ENCODE results near the gene PEX16.

The PEX16 gene

DNA sequence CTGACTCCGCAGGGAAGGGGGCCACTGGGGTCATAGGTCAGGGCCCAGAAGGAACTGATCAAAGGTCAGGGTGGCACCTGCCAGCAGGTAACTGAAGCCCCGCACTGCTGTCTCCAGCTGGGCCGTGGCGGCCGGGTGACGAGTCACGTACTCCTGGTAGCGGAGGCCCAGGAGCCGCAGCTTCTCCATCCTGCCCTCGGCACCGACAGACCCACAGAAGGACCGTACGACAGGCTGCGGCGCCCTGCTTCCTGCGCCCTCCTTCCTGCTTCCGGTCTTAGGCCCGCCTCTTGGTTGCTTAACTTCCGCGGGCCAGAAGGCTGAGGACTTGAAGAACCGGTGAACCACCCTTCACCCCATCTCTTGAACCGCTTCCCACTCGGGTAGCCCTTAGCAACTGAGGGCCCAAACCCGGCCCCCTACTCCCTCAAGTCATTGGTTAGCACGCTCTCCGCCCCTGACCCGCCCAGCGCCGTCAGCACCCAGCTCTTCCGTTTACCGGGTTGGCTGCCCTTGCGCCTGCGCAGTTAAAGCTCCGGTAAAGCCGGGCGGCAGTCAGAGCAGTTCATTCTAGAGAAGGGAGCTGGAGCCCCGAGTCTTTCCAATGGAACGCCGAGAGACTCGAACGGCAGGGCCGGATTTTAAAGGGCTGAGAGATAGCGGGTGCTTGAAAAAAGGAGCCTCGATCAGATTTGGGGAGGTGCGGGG is at the start of gene PEX16:
Gene PEX16 (minus strand): TSS at position 255 of the 708 bp plus-strand sequence. CDS start 66 bp downstream, at position 189.
- DNase-seq: peak; percentile 95

DNA sequence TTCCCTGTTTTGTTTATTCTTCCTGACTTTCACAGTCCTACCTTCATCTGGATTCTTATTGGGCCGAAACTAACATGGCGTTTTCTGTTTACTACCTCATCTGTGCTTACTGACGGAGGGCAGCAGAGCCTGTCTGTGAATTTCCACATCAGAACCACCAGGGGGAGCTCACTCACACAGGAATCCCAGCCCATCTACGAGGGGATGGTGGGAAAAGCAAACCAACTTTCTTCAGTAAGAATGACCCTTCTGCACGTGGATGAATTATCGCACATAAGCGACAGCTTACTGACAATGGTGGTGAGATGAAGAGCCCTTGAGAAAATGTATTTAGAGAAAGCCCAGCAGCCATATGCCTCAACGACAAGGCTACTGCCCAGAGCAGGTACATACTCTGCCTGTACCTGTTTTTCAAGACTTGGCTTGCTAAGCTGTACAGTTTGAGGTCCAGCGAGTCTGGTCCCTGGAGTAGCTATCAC is 47.3 kb upstream of the PEX16 start:
- peak; percentile 15 for DNase-seq

- no peak for DNase-seq
These were observed 44.1 kb upstream of the PEX16 start for GRCh38 chr11:45961751-45962240.

DNA sequence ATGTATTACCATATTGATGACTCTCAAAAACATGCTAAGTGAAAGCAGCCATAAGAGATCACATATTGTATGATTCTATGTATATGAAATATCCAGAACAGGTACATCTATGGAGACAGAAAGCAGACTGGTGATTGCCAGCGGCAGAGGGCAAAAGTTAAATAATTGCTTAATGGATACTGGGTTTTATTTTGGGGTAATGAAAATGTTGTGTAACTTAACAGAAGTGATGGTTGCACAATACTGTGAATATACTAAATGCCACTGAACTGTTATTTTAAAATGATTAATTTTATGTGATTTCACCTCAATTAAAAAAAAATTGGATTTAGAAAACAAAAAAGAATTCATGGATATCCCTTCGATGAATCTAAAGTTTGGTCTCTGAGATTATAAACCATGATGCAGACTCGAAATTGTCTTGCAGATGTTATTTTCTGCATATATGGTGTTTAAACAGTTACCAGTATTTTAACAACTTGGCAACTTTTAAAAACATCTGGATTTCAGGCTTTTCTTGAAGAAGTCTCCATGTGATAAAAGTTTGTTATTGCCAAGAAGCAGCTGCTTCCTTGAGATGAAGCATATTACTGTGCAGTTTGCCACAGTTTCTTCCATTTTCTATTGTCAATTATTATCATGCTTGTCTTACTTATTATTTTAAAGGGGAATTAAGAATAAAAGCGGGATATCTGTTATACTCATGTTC is 42.9 kb upstream of the PEX16 start:
- no peak for DNase-seq

- DNase-seq: no peak
These were observed 42.2 kb upstream of the PEX16 start for GRCh38 chr11:45959851-45960250.

DNA sequence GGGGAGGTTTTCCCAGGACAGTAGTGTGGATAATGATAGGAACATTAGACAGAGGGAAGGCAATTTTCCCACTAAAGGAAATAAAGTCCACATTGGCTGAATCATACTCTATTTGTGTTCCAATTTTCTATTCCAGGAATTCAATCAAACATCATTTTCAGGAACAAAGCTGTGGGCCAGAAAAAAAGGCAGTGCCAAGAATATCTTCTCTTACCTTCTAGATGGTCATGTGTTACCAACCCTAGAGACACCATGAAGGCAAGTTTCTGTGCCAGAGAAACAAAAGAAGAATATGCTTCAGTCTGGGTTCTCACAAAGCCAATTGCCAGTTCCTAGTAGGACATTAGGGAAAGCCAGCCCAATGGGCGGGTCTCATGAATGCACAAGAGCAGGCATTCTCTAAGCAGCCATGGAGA is 32.3 kb upstream of the PEX16 start:
- DNase-seq: no peak

DNA sequence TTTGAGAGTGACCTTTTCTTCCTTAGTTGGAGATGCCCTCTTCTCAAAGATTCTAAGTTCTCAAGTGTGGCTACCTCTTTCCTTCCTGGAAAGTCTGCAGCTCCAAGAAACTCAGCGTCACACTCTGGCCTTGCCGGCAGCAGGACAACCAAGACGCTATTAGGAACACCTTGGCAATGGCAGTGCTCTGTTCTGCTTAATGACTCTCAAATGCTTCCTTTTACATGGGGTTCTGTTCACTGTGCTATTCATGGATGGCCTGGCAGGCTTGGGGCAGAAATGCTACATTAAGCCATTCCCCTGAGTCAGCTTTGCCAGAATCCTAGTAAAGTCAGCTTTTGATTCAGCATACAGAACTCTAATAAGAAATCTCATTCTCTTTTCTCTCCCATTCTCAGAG is 30.7 kb upstream of the PEX16 start:
- no peak for DNase-seq

DNA sequence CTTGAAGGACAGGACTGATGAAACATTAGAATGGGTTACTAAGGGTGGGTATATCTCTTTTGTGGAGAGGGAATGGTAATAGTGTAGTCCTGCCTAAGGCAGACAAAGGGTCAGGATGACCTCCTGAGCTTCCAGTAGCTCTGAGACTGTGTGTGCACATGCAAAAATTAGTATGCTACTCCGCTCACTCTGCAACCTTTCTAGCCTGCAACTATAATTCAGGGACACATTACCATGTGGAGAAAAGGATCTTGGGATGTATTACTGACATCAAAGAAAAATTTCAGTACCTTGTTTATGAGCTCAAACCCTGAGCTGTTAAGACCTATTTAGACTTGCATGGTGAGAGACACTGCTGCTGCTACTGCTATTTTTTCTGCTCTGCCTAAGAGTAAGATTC is 30.2 kb upstream of the PEX16 start:
- no peak for DNase-seq

DNA sequence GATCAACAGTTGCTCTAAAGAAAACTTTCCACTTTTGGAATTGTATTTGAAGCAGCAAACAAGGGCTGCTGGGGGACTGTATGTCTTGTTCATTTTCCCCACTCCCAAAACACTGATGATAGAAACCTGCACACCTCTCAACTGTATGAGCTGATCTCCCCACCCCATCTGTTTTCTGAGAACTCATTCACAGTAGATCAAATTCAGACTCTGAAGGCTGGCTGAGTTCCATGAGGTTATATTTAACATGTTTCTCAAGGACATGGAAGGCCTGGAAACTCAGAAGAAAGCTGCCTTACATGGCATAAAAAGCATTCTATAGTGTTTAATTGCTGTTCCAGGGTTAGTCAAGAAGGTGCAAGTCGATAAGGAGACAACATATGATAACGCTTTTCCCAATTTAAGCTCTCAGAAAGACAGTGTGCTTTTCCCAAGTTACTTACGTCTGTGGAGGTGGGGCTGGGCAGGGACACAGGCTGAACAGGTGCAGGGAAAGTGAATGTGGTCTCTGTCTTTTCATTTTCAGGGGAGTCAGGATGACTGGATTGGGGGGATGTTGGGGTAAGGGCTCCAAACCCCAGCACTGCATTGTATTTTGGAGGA is 27.8 kb upstream of the PEX16 start:
- DNase-seq: no peak

DNA sequence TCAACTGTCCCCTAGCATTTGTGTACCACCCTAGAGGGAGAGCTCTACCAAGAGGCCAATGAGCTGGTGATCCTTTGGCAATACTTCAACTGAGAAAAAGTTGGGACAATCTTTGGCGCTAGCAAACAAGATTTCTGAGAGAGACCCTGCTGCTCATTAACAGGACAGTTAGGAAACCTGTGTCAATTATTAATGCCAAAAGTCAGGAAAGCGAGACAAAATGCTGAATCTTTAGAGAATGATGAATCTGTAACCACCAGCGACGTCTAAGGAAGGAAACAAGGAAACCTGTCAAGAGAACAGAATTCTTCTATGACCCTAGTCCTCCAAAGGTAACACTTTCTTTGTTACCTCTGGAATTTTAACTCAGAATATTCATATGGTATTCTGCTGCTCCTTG is 24.7 kb upstream of the PEX16 start:
- DNase-seq: no peak

DNA sequence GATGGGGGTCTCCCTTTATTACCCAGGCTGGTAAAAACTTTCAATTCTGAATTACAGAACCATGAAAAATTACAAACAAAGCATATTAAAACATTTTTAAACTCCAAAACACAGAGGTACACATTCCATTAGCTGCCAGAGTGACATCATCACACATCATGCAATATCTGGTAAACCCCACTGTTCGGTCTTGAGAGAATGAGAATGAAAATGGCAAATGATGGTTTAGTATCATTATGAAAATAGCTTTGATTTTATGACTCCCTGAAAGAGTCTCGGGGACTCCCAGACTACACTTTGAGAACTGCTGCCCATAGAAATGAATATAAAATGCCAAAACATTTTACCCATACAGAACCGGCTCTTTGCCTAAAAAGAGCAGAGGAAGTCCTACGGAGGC is 23.6 kb upstream of the PEX16 start:
- DNase-seq: no peak

- no peak for DNase-seq
These were observed 22.2 kb upstream of the PEX16 start for GRCh38 chr11:45939836-45940235.

GRCh38 chr11:45937916-45938315 is 20.2 kb upstream of the PEX16 start:
- DNase-seq: no peak

- no peak for DNase-seq
These were observed 18.9 kb upstream of the PEX16 start for GRCh38 chr11:45936511-45937054.

DNA sequence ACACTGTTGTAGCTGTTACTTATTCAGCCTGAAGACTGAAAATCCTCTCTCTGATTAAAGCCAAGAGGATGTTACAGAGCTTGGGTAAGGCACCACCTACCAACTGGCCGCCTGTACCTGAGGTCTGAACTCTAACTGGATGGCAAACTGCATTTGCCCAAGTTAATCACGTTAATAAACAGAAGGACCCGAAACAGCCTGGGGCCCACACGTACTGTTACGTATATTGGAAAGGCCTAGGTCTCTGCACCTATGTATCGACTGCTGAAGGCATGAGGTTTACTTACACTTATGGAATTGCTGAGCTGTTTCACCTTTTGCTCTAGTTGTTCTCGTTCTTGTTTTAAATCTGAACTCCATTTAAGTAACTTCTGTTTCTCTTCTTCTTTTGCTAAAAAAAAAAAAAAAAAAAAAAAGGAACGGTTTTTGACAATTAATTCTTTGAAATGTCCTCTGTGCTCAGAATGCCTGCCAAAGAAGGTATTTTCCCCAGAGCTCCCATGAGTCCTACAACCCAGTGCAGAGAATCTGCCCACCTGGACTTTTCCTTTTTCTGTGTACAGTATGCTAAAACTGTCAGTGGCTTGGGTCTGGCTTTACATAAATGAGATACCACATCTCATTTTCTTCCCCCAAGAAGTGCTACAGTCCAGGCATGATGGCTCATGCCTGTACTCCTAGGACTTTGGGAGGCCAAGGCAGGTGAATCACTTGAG is 17.8 kb upstream of the PEX16 start:
- no peak for DNase-seq

GRCh38 chr11:45934580-45935318 is 17.1 kb upstream of the PEX16 start:
- no peak for DNase-seq

DNA sequence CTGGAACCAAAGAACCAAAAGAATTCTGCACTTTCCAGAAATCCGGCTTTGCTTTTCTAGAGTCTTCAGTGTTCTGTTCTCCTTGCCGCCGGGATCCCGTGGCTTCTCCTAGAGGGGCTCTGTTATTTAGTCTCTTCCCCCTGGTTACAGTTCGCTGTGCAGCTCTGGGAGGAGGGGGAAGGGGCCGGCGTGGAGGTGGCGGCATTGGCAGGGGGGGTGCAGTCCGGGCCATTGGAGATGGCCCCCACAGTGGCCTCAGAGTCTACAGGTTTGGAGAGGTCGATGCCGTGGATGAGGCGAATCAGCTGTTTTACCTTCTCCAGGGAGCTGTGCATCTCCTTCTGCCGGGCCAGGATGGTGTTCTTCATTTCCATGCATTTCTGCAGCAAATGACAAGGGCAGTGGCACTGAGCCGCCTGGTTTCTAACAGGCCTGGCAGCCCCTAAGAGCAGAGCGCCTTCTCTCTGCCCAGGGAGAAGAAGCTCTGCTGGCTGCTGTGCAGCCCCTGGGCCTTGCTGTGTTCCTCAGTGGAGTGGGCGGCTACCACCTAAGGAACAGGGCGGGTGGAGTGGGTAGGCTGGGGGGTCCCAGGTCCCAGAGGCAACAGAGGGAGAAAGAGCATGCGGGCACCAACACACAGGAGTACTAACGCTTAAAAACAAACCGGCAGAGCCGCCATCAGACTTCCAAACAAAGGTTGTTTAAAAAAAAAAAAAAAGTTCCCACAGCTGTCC is 16.3 kb upstream of the PEX16 start:
- no peak for DNase-seq

- no peak for DNase-seq
These were observed 15.6 kb upstream of the PEX16 start for GRCh38 chr11:45933131-45933831.

GRCh38 chr11:45932217-45932616 is 14.5 kb upstream of the PEX16 start:
- no peak for DNase-seq

DNA sequence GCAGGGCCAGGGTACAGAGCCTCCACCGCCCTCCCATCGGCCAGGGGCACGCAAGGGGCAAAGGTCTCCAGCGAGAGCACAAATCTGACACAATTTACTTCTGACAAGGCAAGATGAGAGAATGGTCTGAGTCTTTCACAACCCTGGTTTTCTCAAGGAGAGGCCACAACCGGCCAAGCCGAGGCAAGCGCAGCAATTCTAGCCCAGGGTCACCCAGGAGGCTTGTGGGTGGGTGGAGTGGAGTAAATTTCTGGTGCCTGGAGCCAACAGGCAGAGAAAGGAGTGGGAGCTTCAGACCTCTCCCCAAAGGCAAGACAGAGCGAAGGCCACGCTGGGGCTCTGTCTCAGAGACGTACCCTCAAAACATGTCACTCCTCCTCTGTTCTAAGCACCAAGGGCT is 14.1 kb upstream of the PEX16 start:
- no peak for DNase-seq
